OCI-LY1 (cell line): ENCODE results near the gene ADCY1.

ENCODE experiments used
- H2AFZ ChIP-seq: fragments of 200-600 bp; sonication (generic), shearing (Covaris generic); 2 replicates; pipeline ENCODE4 v1.6.0; 2014; ENCODE audit warnings: antibody characterized with exemption, mild to moderate bottlenecking, low read length
- H3F3A ChIP-seq: fragments of 200-600 bp; sonication (generic), shearing (Covaris generic); 2 replicates; pipeline ENCODE4 v1.6.0; 2014; ENCODE audit warnings: mild to moderate bottlenecking, antibody characterized with exemption, low read length, moderate library complexity; ENCODE audit not compliant: insufficient read depth
- H3K27ac ChIP-seq: fragments of 200-600 bp; sonication (generic); 2 replicates; pipeline ENCODE4 v1.5.1; 2014; ENCODE audit warnings: low read length, mixed run types, mild to moderate bottlenecking, low read depth; ENCODE audit not compliant: poor library complexity, severe bottlenecking
- H3K27me3 ChIP-seq: fragments of 200-600 bp; sonication (generic); 2 replicates; pipeline ENCODE4 v1.6.0; 2014; ENCODE audit warnings: antibody characterized with exemption, mild to moderate bottlenecking, low read length, moderate library complexity; ENCODE audit not compliant: insufficient read depth
- H3K36me3 ChIP-seq: fragments of 200-600 bp; sonication (generic); 2 replicates; pipeline ENCODE4 v1.6.1; 2014; ENCODE audit warnings: mild to moderate bottlenecking, antibody characterized with exemption, low read length, moderate library complexity, mixed read lengths; ENCODE audit not compliant: insufficient read depth
- H3K4me1 ChIP-seq: fragments of 200-600 bp; sonication (generic); 2 replicates; pipeline ENCODE4 v1.5.1; 2014; ENCODE audit warnings: mild to moderate bottlenecking, low read length, moderate library complexity; ENCODE audit not compliant: insufficient read depth, severe bottlenecking
- H3K4me2 ChIP-seq: fragments of 200-600 bp; sonication (generic), shearing (Covaris generic); 2 replicates; pipeline ENCODE4 v1.6.1; 2014; ENCODE audit warnings: low read length
- H3K4me3 ChIP-seq: fragments of 200-600 bp; sonication (generic); 2 replicates; pipeline ENCODE4 v1.5.1; 2014; ENCODE audit warnings: low read length, low read depth, mild to moderate bottlenecking, mixed read lengths; ENCODE audit not compliant: poor library complexity, severe bottlenecking
- H3K79me2 ChIP-seq: fragments of 200-600 bp; shearing (Covaris generic); 2 replicates; pipeline ENCODE4 v1.6.1; 2016; ENCODE audit warnings: mixed run types, low read length, mixed read lengths; ENCODE audit not compliant: insufficient read depth
- H3K9ac ChIP-seq: fragments of 200-600 bp; sonication (generic), shearing (Covaris generic); 2 replicates; pipeline ENCODE4 v1.6.1; 2014; ENCODE audit warnings: mild to moderate bottlenecking, low read length, mixed read lengths
- H3K9me2 ChIP-seq: fragments of 200-600 bp; sonication (generic), shearing (Covaris generic); 2 replicates; pipeline ENCODE4 v1.6.1; 2014; ENCODE audit warnings: low read depth, mild to moderate bottlenecking, low read length, mixed read lengths
- H3K9me3 ChIP-seq: fragments of 200-600 bp; shearing (Covaris generic); 2 replicates; pipeline ENCODE4 v1.6.1; 2014; ENCODE audit warnings: low read length, mixed read lengths
- H4K20me1 ChIP-seq: fragments of 200-600 bp; sonication (generic), shearing (Covaris generic); 2 replicates; pipeline ENCODE4 v1.6.0; 2016; ENCODE audit warnings: mild to moderate bottlenecking, low read length; ENCODE audit not compliant: insufficient read depth
- EZH2 ChIP-seq: fragments of 200-600 bp; sonication (generic), shearing (Covaris generic); IDR thresholded peaks from 2 replicates; pipeline ENCODE4 v1.8.0; 2017; ENCODE audit warnings: borderline replicate concordance, mixed run types, mild to moderate bottlenecking, antibody characterized with exemption, low read length, moderate library complexity, mixed read lengths
- TF ChIP-seq, protein P1 (sequence below): fragments of 200-600 bp; sonication (generic), shearing (Covaris generic); IDR thresholded peaks from 2 replicates; pipeline ENCODE4 v1.5.1; 2017; ENCODE audit warnings: mild to moderate bottlenecking, antibody characterized with exemption, low read length, moderate library complexity, mixed read lengths

ADCY1 gene

GRCh38 chr7:45712872-45713668, 138.9 kb downstream of the ADCY1 start:
- Histone ChIP-seq H3K27me3 (no peaks in the 10 kb centered on the region), H3K4me3 (no peak overlapping the region), H3K36me3 (no peaks in the 10 kb centered on the region)

GRCh38 chr7:45713669-45714520, 139.7 kb downstream of the ADCY1 start:
- Histone ChIP-seq H3K27me3 (no peaks in the 10 kb centered on the region), H3K4me2 (no peak overlapping the region), H3F3A (no peaks in the 10 kb centered on the region), H3K27ac (no peak overlapping the region), H2AFZ (no peak overlapping the region), H3K36me3 (no peaks in the 10 kb centered on the region), H3K9me2 (no peaks in the 10 kb centered on the region), H3K9me3 (no peaks in the 10 kb centered on the region), H3K79me2 (no peaks in the 10 kb centered on the region), H4K20me1 (no peaks in the 10 kb centered on the region), H3K9ac (no peak overlapping the region), H3K4me3 (no peak overlapping the region), H3K4me1 (no peaks in the 10 kb centered on the region)
- no peak for TF ChIP-seq EZH2

More at GRCh38 chr7:45712872-45713668, 138.9 kb downstream of the ADCY1 start:
- no peak overlapping the region for H2AFZ ChIP-seq
- no peak overlapping the region for H3K27ac ChIP-seq
- no peaks in the 10 kb centered on the region for H4K20me1 ChIP-seq
- no peaks in the 10 kb centered on the region for H3F3A ChIP-seq
- H3K4me2 ChIP-seq = no peak overlapping the region
- H3K9me2 ChIP-seq = no peaks in the 10 kb centered on the region
- no peaks in the 10 kb centered on the region for H3K9me3 ChIP-seq
- H3K9ac ChIP-seq = no peak overlapping the region
- H3K4me1 ChIP-seq = no peaks in the 10 kb centered on the region
- H3K79me2 ChIP-seq = no peaks in the 10 kb centered on the region
- no peak for TF ChIP-seq EZH2
- TF ChIP-seq, protein P1, sequence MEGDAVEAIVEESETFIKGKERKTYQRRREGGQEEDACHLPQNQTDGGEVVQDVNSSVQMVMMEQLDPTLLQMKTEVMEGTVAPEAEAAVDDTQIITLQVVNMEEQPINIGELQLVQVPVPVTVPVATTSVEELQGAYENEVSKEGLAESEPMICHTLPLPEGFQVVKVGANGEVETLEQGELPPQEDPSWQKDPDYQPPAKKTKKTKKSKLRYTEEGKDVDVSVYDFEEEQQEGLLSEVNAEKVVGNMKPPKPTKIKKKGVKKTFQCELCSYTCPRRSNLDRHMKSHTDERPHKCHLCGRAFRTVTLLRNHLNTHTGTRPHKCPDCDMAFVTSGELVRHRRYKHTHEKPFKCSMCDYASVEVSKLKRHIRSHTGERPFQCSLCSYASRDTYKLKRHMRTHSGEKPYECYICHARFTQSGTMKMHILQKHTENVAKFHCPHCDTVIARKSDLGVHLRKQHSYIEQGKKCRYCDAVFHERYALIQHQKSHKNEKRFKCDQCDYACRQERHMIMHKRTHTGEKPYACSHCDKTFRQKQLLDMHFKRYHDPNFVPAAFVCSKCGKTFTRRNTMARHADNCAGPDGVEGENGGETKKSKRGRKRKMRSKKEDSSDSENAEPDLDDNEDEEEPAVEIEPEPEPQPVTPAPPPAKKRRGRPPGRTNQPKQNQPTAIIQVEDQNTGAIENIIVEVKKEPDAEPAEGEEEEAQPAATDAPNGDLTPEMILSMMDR = no peak

DNA sequence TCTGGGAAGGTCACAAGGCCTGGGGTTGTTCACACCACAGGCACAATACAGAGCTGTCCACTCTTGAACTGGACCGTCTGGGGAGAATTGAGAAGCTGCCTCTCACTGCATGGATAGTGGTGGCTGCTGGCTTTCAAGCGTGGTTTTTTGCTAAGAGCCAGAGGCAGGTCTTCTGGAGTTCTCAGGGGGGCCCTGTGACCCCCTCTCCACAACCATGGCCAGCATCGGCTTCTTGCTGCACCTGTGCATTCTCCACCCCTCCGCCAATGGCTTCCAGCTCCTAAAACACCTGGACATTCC, 140.3 kb downstream of the ADCY1 start:
- H3K9me3 ChIP-seq = no peaks in the 10 kb centered on the region
- no peaks in the 10 kb centered on the region for H3K4me1 ChIP-seq
- no peaks in the 10 kb centered on the region for H4K20me1 ChIP-seq
- H3K79me2 ChIP-seq = no peaks in the 10 kb centered on the region
- H3K4me3 ChIP-seq = no peak overlapping the region
- no peaks in the 10 kb centered on the region for H3K27me3 ChIP-seq
- H3K9ac ChIP-seq = no peak overlapping the region
- H3F3A ChIP-seq = no peaks in the 10 kb centered on the region
- no peaks in the 10 kb centered on the region for H3K36me3 ChIP-seq
- no peaks in the 10 kb centered on the region for H3K9me2 ChIP-seq
- H3K27ac ChIP-seq = no peak overlapping the region
- no peak for TF ChIP-seq EZH2
- TF ChIP-seq, protein P1 = no peak
- no peak overlapping the region for H2AFZ ChIP-seq
- H3K4me2 ChIP-seq = no peak overlapping the region
